ENCODE results near the gene AIP.

AIP gene

GRCh38 chr11:67538306-67538705 is 55.5 kb downstream of the AIP start:
- ATAC-seq: no peak
- H3K27me3 Mint-ChIP-seq: peaks cover 23% of the 10 kb centered on the region
- no peaks in the 10 kb centered on the region for H3K36me3 Mint-ChIP-seq
- peaks cover 9% of the 10 kb centered on the region for H3K9me3 Mint-ChIP-seq
- H3K27ac Mint-ChIP-seq: no peak overlapping the region
- no peaks in the 10 kb centered on the region for H3K4me1 Mint-ChIP-seq
- H3K4me3 Mint-ChIP-seq: no peak overlapping the region

- H3K27me3 Mint-ChIP-seq: peaks cover 18% of the 10 kb centered on the region
- peaks cover 5% of the 10 kb centered on the region for H3K9me3 Mint-ChIP-seq
- H3K27ac Mint-ChIP-seq: no peak overlapping the region
- H3K36me3 Mint-ChIP-seq: no peaks in the 10 kb centered on the region
- H3K4me1 Mint-ChIP-seq: no peaks in the 10 kb centered on the region
- ATAC-seq: no peak
- no peak overlapping the region for H3K4me3 Mint-ChIP-seq
Measured at GRCh38 chr11:67538823-67539505, 56.1 kb downstream of the AIP start.

DNA sequence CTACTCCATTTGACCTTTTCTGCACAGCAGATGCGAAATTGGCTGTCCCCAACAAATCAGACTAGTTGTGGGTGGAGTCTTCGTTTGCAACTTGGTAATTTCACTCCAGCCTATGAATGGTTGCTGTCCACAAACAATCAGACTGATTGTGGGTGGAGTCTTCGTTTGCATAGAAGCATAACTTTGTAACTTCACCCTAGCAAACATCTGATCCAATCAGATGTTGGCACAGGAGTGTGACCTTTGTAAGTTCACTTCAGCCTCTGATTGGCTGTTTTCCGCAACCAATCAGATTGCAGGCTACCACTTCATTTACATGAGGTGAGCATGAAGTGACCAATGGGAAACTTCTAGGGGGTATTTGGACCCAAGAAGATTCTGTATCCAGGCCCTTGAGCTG is 56.7 kb downstream of the AIP start:
- Mint-ChIP-seq H3K27me3 (peaks cover 12% of the 10 kb centered on the region), H3K36me3 (no peaks in the 10 kb centered on the region), H3K4me3 (no peak overlapping the region), H3K27ac (no peak overlapping the region), H3K9me3 (peaks cover 1% of the 10 kb centered on the region), H3K4me1 (no peaks in the 10 kb centered on the region)
- ATAC-seq: no peak
